GM12878 (cell line): ENCODE results near the gene MAN2A1. TPM values are rescaled to one million over a fixed set of nuclear protein-coding genes. Genes with fewer than 3 reads are reported as not detected.
A peak's percentile ranks its signal among the peaks of the same experiment; 100 is the strongest.

Experiments
- ATAC-seq: fragments of 200-7000 bp; cut with Tn5 transposase; 3 replicates; pipeline ENCODE4 v1.9.1; 2020; ENCODE audit warnings: mild to moderate bottlenecking, moderate library complexity
- BruUV-seq: library from RNA; stranded (reverse); fragments of 400-500 nt; replicated peaks from 2 replicates; lab custom pipeline; 2021; lab: Mats Ljungman, UMichigan
- CTCF ChIA-PET: fragments of 300-600 bp; sonication (Branson Sonifier 250); formaldehyde crosslinking; extraction: SDS; loops from one replicate; lab custom pipeline; 2021; ENCODE audit warnings: inconsistent platforms; lab: Yijun Ruan, JAX
- POLR2A ChIA-PET: fragments of 350-600 bp; formaldehyde crosslinking; extraction: SDS; loops from one replicate; lab custom pipeline; 2021; ENCODE audit warnings: inconsistent platforms; lab: Charles Lee
- RAD21 ChIA-PET: fragments of 300-600 bp; sonication (Branson Sonifier 250); formaldehyde crosslinking; loops from one replicate; lab custom pipeline; 2023; ENCODE audit warnings: antibody characterized with exemption; ENCODE audit not compliant: unreplicated experiment; lab: Charles Lee
- SMC1A ChIA-PET: fragments of 300-600 bp; sonication (Branson Sonifier 250); formaldehyde crosslinking; loops from one replicate; lab custom pipeline; 2023; ENCODE audit not compliant: unreplicated experiment, uncharacterized antibody; lab: Charles Lee
- DNase-seq: peaks from one replicate; pipeline ENCODE4 v3.0.0-alpha.2; 2011; ENCODE audit warnings: low read depth, low spot score
- FAIRE-seq: peaks from 3 replicates; lab custom pipeline; 2011; peaks lifted over from hg19 to GRCh38; lab: Jason Lieb, UNC
- H2AFZ ChIP-seq: 2 replicates; pipeline ENCODE4 v1.6.0; 2011; ENCODE audit warnings: low read depth, low read length, control low read depth; ENCODE audit not compliant: control insufficient read depth
- H3K27ac ChIP-seq: 2 replicates; pipeline ENCODE4 v1.5.1; 2011; ENCODE audit warnings: control low read depth; ENCODE audit not compliant: control insufficient read depth, insufficient read depth
- H3K27me3 ChIP-seq, 2 experiments: replicated peaks in 1 of 2; 2 replicates each; pipeline versions ENCODE4 v1.6.0 to v1.6.1; 2011; ENCODE audit warnings: low read length in 1 of 2; ENCODE audit not compliant: control insufficient read depth in 2 of 2, insufficient read depth in 2 of 2
- H3K36me3 ChIP-seq, 2 experiments: 2 replicates each; pipeline ENCODE4 v1.5.1; 2011; ENCODE audit warnings: low read length in 1 of 2; ENCODE audit not compliant: control insufficient read depth in 2 of 2, insufficient read depth in 2 of 2
- H3K4me1 ChIP-seq: 2 replicates; pipeline ENCODE4 v1.6.1; 2011; ENCODE audit warnings: mild to moderate bottlenecking, low read length, moderate library complexity, mixed read lengths; ENCODE audit not compliant: control insufficient read depth, insufficient read depth
- H3K4me2 ChIP-seq: 2 replicates; pipeline ENCODE4 v1.6.0; 2011; ENCODE audit warnings: control low read depth; ENCODE audit not compliant: control insufficient read depth, insufficient read depth
- H3K4me3 ChIP-seq: fragments of 200-600 bp; sonication (generic); 2 replicates; pipeline ENCODE4 v1.5.1; 2016
- H3K79me2 ChIP-seq: 2 replicates; pipeline ENCODE4 v1.6.0; 2011; ENCODE audit warnings: low read length; ENCODE audit not compliant: control insufficient read depth, insufficient read depth
- H3K9ac ChIP-seq: 2 replicates; pipeline ENCODE4 v1.8.0; 2011; ENCODE audit warnings: low read length, control low read depth, mixed read lengths; ENCODE audit not compliant: control insufficient read depth, insufficient read depth
- H3K9me3 ChIP-seq: replicated peaks from 3 replicates; pipeline ENCODE4 v1.5.1; 2011; ENCODE audit warnings: mild to moderate bottlenecking, low read length; ENCODE audit not compliant: control insufficient read depth, insufficient read depth
- H4K20me1 ChIP-seq: 2 replicates; pipeline ENCODE4 v1.6.0; 2011; ENCODE audit not compliant: control insufficient read depth, insufficient read depth
- ASH2L ChIP-seq: fragments of 300-600, 200-600 bp; sonication (generic); IDR thresholded peaks from 2 replicates; pipeline ENCODE4 v1.6.1; 2017; ENCODE audit warnings: low read depth, mild to moderate bottlenecking, borderline replicate concordance
- ATF7 ChIP-seq: fragments of 450-650 bp; IDR thresholded peaks from 2 replicates; pipeline ENCODE4 v1.6.1; 2016; ENCODE audit warnings: low read depth, mild to moderate bottlenecking
- BRCA1 ChIP-seq: IDR thresholded peaks from 2 replicates; pipeline ENCODE4 v1.6.1; 2011; ENCODE audit warnings: low read depth, low read length, improper control_type of control experiment
- CHD4 ChIP-seq: fragments of 200-600 bp; sonication (generic); IDR thresholded peaks from 2 replicates; pipeline ENCODE4 v1.6.1; 2016; ENCODE audit warnings: mild to moderate bottlenecking
- FOXK2 ChIP-seq: fragments of 450-650 bp; IDR thresholded peaks from 2 replicates; pipeline ENCODE4 v1.6.1; 2017; ENCODE audit warnings: mild to moderate bottlenecking, moderate library complexity
- GATAD2B ChIP-seq: fragments of 450-650 bp; conservative IDR thresholded peaks from 2 replicates; pipeline ENCODE4 v1.6.1; 2017; ENCODE audit warnings: low read depth, mild to moderate bottlenecking, moderate library complexity
- IKZF1 ChIP-seq: fragments of 450-650 bp; conservative IDR thresholded peaks from 2 replicates; pipeline ENCODE4 v1.6.1; 2017; ENCODE audit warnings: antibody characterized with exemption, mild to moderate bottlenecking
- IKZF2 ChIP-seq, 2 experiments: fragments of 450-650 bp; IDR thresholded peaks; 2 replicates each; pipeline ENCODE4 v1.6.1; 2017; ENCODE audit warnings: mild to moderate bottlenecking in 2 of 2, moderate library complexity in 2 of 2
- NFIC ChIP-seq: IDR thresholded peaks from 2 replicates; pipeline ENCODE4 v1.6.1; 2012; ENCODE audit warnings: low read depth, mild to moderate bottlenecking, inconsistent platforms, low read length, moderate library complexity
- RBBP5 ChIP-seq: fragments of 200-600 bp; sonication (generic); conservative IDR thresholded peaks from 2 replicates; pipeline ENCODE4 v1.6.1; 2016
- RFX5 ChIP-seq: IDR thresholded peaks from 2 replicates; pipeline ENCODE4 v1.6.1; 2011; ENCODE audit warnings: low read depth, low read length, improper control_type of control experiment
- RUNX3 ChIP-seq: IDR thresholded peaks from 2 replicates; pipeline ENCODE4 v1.6.1; 2012; ENCODE audit warnings: low read length, inconsistent platforms
- SREBF2 ChIP-seq: IDR thresholded peaks from 2 replicates; pipeline ENCODE4 v1.6.1; 2012; ENCODE audit warnings: mild to moderate bottlenecking, low read length
- TAF1 ChIP-seq: IDR thresholded peaks from 2 replicates; pipeline ENCODE4 v1.6.1; 2011; ENCODE audit warnings: mild to moderate bottlenecking, low read depth, low read length, borderline replicate concordance
- TARDBP ChIP-seq: IDR thresholded peaks from 2 replicates; pipeline ENCODE4 v1.6.1; 2016; ENCODE audit warnings: borderline replicate concordance
- TCF12 ChIP-seq: IDR thresholded peaks from 2 replicates; pipeline ENCODE4 v1.6.1; 2011; ENCODE audit warnings: low read depth, mild to moderate bottlenecking, low read length
- TCF3 ChIP-seq: IDR thresholded peaks from 2 replicates; pipeline ENCODE4 v1.6.1; 2012; ENCODE audit warnings: low read depth, mild to moderate bottlenecking, low read length, borderline replicate concordance; ENCODE audit not compliant: insufficient read depth
- ZBED1 ChIP-seq: IDR thresholded peaks from 2 replicates; pipeline ENCODE4 v1.6.1; 2016; ENCODE audit warnings: borderline replicate concordance
- WGBS: methylation state at CpG from one replicate; pipeline ENCODE4 v1.1.6; 2016; ENCODE audit warnings: low lambda C conversion rate; ENCODE audit not compliant: insufficient replicate concordance, insufficient coverage; ENCODE audit errors: missing lambda C conversion rate; 5-methylcytosine and 5-hydroxymethylcytosine counted together
- in situ Hi-C: fragments of 300-500 bp; cut with MboI; formaldehyde crosslinking; loops from 9 replicates; pipeline ENCODE4 v1.14.3; 2018; ENCODE audit warnings: mixed read lengths
- intact Hi-C: fragments of 100-400 bp; cut with micrococcal nuclease; formaldehyde crosslinking; loops from one replicate; pipeline ENCODE4 v1.14.2; 2022; ENCODE audit not compliant: unreplicated experiment
- polyA plus RNA-seq, 11 experiments: library from polyadenylated mRNA; depleted of rRNA in 4 of 11; unstranded in 6 of 11; stranded (reverse) in 5 of 11; fragments of >200 nt; fragmentation: Nextera tagmentation in 4 of 11; fragmentation: Illumina TruSeq in 1 of 11; extraction: Ambion mirVana in 4 of 11; extraction: Trizol in 1 of 11; gene quantifications; 1 replicate in 1 of 11; 2 replicates in 10 of 11; pipeline versions ENCODE4 v1.2.1 to v1.2.3, GENCODE V29; 2011 to 2016; ENCODE audit warnings: inconsistent platforms in 2 of 11, missing spikeins in 2 of 11, low read depth in 1 of 11
- total RNA-seq, 4 experiments: library from RNA; depleted of rRNA in 3 of 4; stranded (reverse); fragments of >200 nt in 3 of 4; fragmentation: Illumina TruSeq in 1 of 4; extraction: Trizol in 1 of 4; gene quantifications; 2 replicates each; pipeline versions ENCODE4 v1.2.1 to v1.2.3, GENCODE V29; 2013 to 2021
- TF ChIP-seq, protein P1 (sequence below): IDR thresholded peaks from 2 replicates; pipeline ENCODE4 v1.6.1; 2011; ENCODE audit warnings: low read depth, low read length, improper control_type of control experiment, borderline replicate concordance
- TF ChIP-seq, protein P2 (sequence below): fragments of 450-650 bp; IDR thresholded peaks from 2 replicates; pipeline ENCODE4 v1.6.1; 2018; ENCODE audit warnings: borderline replicate concordance, mild to moderate bottlenecking; ENCODE audit not compliant: partially characterized antibody

The MAN2A1 gene
- total and polyA plus RNA-seq, 10 of the 15 experiments (the other 5 are each of a cell fraction or from before 2014, with no cell fraction given) = 4.2 to 27.9 (median 10.5) TPM

GRCh38 chr5:109688970-109689739, 572 bp upstream of the MAN2A1 start (continued):
- TF ChIP-seq TAF1 (peak; percentile 82; the same call in 1 of the 2 replicates), TARDBP (no peak), RUNX3 (no peak), RFX5 (no peak), IKZF2 (IDR thresholded peaks at IDR 0.05) (peak in 1 of 2 experiments; percentile 63; a peak in 1 of 4 replicates), ZBED1 (no peak), TCF12 (no peak), FOXK2 (no peak), BRCA1 (no peak), ATF7 (no peak), NFIC (no peak), CHD4 (no peak)

- Histone ChIP-seq H3K4me3 (peak overlapping the region; percentile 86), H3K79me2 (peaks cover 37% of the 10 kb centered on the region)
- RAD21 ChIA-PET = interaction anchor here (0.7 to 2.2 kb wide), 8 partner anchors 8 to 962 kb away, joined by 3 to 6 read pairs (median 4); no protein-coding TSS in a partner anchor
- TF ChIP-seq RBBP5 (no peak), GATAD2B (0 out of 2 replicates have a peak, but pooled peaks have one; percentile 2), SREBF2 (no peak), IKZF1 (peak; percentile 9), TCF3 (0 out of 2 replicates have a peak, but pooled peaks have one; percentile 4), ASH2L (no peak)
- TF ChIP-seq, protein P1, sequence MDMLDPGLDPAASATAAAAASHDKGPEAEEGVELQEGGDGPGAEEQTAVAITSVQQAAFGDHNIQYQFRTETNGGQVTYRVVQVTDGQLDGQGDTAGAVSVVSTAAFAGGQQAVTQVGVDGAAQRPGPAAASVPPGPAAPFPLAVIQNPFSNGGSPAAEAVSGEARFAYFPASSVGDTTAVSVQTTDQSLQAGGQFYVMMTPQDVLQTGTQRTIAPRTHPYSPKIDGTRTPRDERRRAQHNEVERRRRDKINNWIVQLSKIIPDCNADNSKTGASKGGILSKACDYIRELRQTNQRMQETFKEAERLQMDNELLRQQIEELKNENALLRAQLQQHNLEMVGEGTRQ = no peak
- TF ChIP-seq, protein P2, sequence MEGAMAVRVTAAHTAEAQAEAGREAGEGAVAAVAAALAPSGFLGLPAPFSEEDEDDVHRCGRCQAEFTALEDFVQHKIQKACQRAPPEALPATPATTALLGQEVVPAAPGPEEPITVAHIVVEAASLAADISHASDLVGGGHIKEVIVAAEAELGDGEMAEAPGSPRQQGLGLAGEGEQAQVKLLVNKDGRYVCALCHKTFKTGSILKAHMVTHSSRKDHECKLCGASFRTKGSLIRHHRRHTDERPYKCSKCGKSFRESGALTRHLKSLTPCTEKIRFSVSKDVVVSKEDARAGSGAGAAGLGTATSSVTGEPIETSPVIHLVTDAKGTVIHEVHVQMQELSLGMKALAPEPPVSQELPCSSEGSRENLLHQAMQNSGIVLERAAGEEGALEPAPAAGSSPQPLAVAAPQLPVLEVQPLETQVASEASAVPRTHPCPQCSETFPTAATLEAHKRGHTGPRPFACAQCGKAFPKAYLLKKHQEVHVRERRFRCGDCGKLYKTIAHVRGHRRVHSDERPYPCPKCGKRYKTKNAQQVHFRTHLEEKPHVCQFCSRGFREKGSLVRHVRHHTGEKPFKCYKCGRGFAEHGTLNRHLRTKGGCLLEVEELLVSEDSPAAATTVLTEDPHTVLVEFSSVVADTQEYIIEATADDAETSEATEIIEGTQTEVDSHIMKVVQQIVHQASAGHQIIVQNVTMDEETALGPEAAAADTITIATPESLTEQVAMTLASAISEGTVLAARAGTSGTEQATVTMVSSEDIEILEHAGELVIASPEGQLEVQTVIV = no peak
These were observed 681 bp downstream of the MAN2A1 start for GRCh38 chr5:109690242-109690974.

More at GRCh38 chr5:109690242-109690974, 681 bp downstream of the MAN2A1 start:
- Histone ChIP-seq H3K9me3 (peaks cover 3% of the 10 kb centered on the region; the same call in 1 of the 3 replicates), H2AFZ (peak overlapping the region; percentile 98), H3K36me3 (no peaks in the 10 kb centered on the region), H4K20me1 (no peaks in the 10 kb centered on the region), H3K4me1 (peaks cover 26% of the 10 kb centered on the region), H3K27ac (peak overlapping the region; percentile 76), H3K4me2 (peak overlapping the region; percentile 90), H3K27me3 (no peaks in the 10 kb centered on the region), H3K9ac (peak overlapping the region; percentile 77)
- POLR2A ChIA-PET = interaction anchor here (1.1 kb wide), 2 partner anchors 9 kb away, joined by 3 to 4 read pairs; no protein-coding TSS in a partner anchor
- FAIRE-seq (no peak), DNase-seq (no peak), ATAC-seq (peak; percentile 19)
- intact Hi-C loops = loop anchor here (5.0 to 10.0 kb wide), 5 partner anchors 52 to 1306 kb away; partner anchors contain the start of genes FBXL17 and FER
- in situ Hi-C loops = no loop called here
- SMC1A ChIA-PET = interaction anchor here (0.6 to 2.8 kb wide), 9 partner anchors 9 to 725 kb away, joined by 3 to 8 read pairs (median 4); no protein-coding TSS in a partner anchor
- WGBS = under 1% methylated on average over 69 of the region's 71 CpGs
- CTCF ChIA-PET = interaction anchor here (0.7 to 1.9 kb wide), 15 partner anchors 11 to 724 kb away, joined by 3 to 9 read pairs (median 3); no protein-coding TSS in a partner anchor
- no TSS peak for BruUV-seq
